ENCODE measurements around the gene UBALD2.
A peak's percentile ranks its signal among the peaks of the same experiment; 100 is the strongest.
"Not testable (repeated sequence)": the region's sequence is repeated elsewhere in the genome, so short reads cannot be mapped to it uniquely, and the experiment has no call there.

Gene UBALD2

GRCh38 chr17:76262732-76263344, 2.3 kb upstream of the UBALD2 start:
- H3K4me3 ChIP-seq (ENCODE audit: low read depth, low read length): peak overlapping the region; percentile 13; the same call in 1 of the 2 replicates
- no peak for TF ChIP-seq CTCF (IDR thresholded peaks at IDR 0.05; ENCODE audit: control insufficient read depth, extremely low read depth, insufficient read depth)
- peak; percentile 84 for DNase-seq (ENCODE audit: low read depth)

- no peak for DNase-seq (ENCODE audit: low read depth)
- no peak for TF ChIP-seq CTCF (IDR thresholded peaks at IDR 0.05; ENCODE audit: control insufficient read depth, extremely low read depth, insufficient read depth)
- H3K4me3 ChIP-seq (ENCODE audit: low read depth, low read length): no peak overlapping the region; the same call in 1 of the 2 replicates
These were observed 1.3 kb upstream of the UBALD2 start for GRCh38 chr17:76263896-76264295.

GRCh38 chr17:76264425-76264754, 758 bp upstream of the UBALD2 start:
- no peak for DNase-seq (ENCODE audit: low read depth)
- TF ChIP-seq CTCF (IDR thresholded peaks at IDR 0.05; ENCODE audit: control insufficient read depth, extremely low read depth, insufficient read depth): no peak
- H3K4me3 ChIP-seq (ENCODE audit: low read depth, low read length): peak overlapping the region; percentile 37

- peak overlapping the region; percentile 69 for H3K4me3 ChIP-seq (ENCODE audit: low read depth, low read length)
- no peak for TF ChIP-seq CTCF (IDR thresholded peaks at IDR 0.05; ENCODE audit: control insufficient read depth, extremely low read depth, insufficient read depth)
- no peak for DNase-seq (ENCODE audit: low read depth)
These were observed 586 bp downstream of the UBALD2 start for GRCh38 chr17:76265624-76266243.

GRCh38 chr17:76266244-76266938, 1.2 kb downstream of the UBALD2 start:
- TF ChIP-seq CTCF (IDR thresholded peaks at IDR 0.05; ENCODE audit: control insufficient read depth, extremely low read depth, insufficient read depth): no peak
- no peak for DNase-seq (ENCODE audit: low read depth)
- peak overlapping the region; percentile 69 for H3K4me3 ChIP-seq (ENCODE audit: low read depth, low read length)

GRCh38 chr17:76267051-76267576, 2.0 kb downstream of the UBALD2 start:
- TF ChIP-seq CTCF (IDR thresholded peaks at IDR 0.05; ENCODE audit: control insufficient read depth, extremely low read depth, insufficient read depth): no peak
- H3K4me3 ChIP-seq (ENCODE audit: low read depth, low read length): peak overlapping the region; percentile 69
- no peak for DNase-seq (ENCODE audit: low read depth)

- H3K4me3 ChIP-seq (ENCODE audit: low read depth, low read length): not testable (repeated sequence)
These were observed 2.4 kb downstream of the UBALD2 start for GRCh38 chr17:76267581-76268001.

More at GRCh38 chr17:76267581-76268001, 2.4 kb downstream of the UBALD2 start:
- DNase-seq (ENCODE audit: low read depth): not testable (repeated sequence)

Measured in LNCaP clone FGC (cell line).